H1 (cell line): Measurements from ENCODE around the gene RHOC. TPM values are rescaled to one million over a fixed set of nuclear protein-coding genes. Genes with fewer than 3 reads are reported as not detected.
"Not testable (repeated sequence)": the region's sequence is repeated elsewhere in the genome, so short reads cannot be mapped to it uniquely, and the experiment has no call there.

Experiments
- CTCF ChIA-PET: fragments of 300-600 bp; sonication (Branson Sonifier 250); formaldehyde crosslinking; loops from one replicate; lab custom pipeline; 2021; ENCODE audit not compliant: partially characterized antibody; lab: Charles Lee
- POLR2A ChIA-PET: fragments of 300-600 bp; sonication (Branson Sonifier 250); formaldehyde crosslinking; loops from one replicate; lab custom pipeline; 2021; ENCODE audit warnings: inconsistent platforms; ENCODE audit not compliant: partially characterized antibody; lab: Charles Lee
- DNase-seq, 2 experiments: peaks; one replicate each; pipeline versions ENCODE4 v3.0.0 to v3.0.0-alpha.2; 2010 to 2022; ENCODE audit warnings: low spot score in 2 of 2, low read depth in 1 of 2, mixed read lengths in 1 of 2
- FAIRE-seq: peaks from 2 replicates; lab custom pipeline; 2011; peaks lifted over from hg19 to GRCh38; lab: Jason Lieb, UNC
- H2AFZ ChIP-seq: 2 replicates; pipeline ENCODE4 v1.8.1; 2012; ENCODE audit warnings: low read length, inconsistent platforms
- H2AK5ac ChIP-seq: 2 replicates; pipeline ENCODE4 v1.6.1; 2013; ENCODE audit warnings: low read depth, low read length
- H2BK120ac ChIP-seq: replicated peaks from 2 replicates; pipeline ENCODE3; 2013; ENCODE audit warnings: low read depth, low read length, inconsistent platforms
- H2BK12ac ChIP-seq: 2 replicates; pipeline ENCODE4 v1.6.1; 2013; ENCODE audit warnings: low read depth, low read length
- H2BK15ac ChIP-seq: 2 replicates; pipeline ENCODE4 v1.6.1; 2013; ENCODE audit warnings: low read length
- H2BK20ac ChIP-seq: 2 replicates; pipeline ENCODE4 v1.6.1; 2013; ENCODE audit warnings: low read length
- H2BK5ac ChIP-seq: 2 replicates; pipeline ENCODE4 v1.6.1; 2013; ENCODE audit warnings: low read depth, low read length
- H3K14ac ChIP-seq: 2 replicates; pipeline ENCODE4 v1.6.1; 2013; ENCODE audit warnings: inconsistent platforms; ENCODE audit not compliant: insufficient read length
- H3K18ac ChIP-seq: 2 replicates; pipeline ENCODE4 v1.6.1; 2013; ENCODE audit warnings: low read length; ENCODE audit errors: extremely low read depth
- H3K23ac ChIP-seq: 2 replicates; pipeline ENCODE4 v1.6.1; 2013; ENCODE audit warnings: inconsistent platforms; ENCODE audit not compliant: insufficient read length
- H3K23me2 ChIP-seq: 2 replicates; pipeline ENCODE4 v1.6.1; 2013; ENCODE audit warnings: low read depth, low read length
- H3K27ac ChIP-seq: 2 replicates; pipeline ENCODE4 v1.6.1; 2011; ENCODE audit warnings: low read depth, low read length, inconsistent platforms
- H3K27me3 ChIP-seq, 4 experiments: replicated peaks in 1 of 4; 1 replicate in 1 of 4; 2 replicates in 3 of 4; pipeline versions ENCODE4 v1.6.1 to v1.8.1; 2011 to 2013; ENCODE audit warnings: low read length in 3 of 4, mild to moderate bottlenecking in 3 of 4, inconsistent platforms in 2 of 4, mixed read lengths in 2 of 4, moderate library complexity in 1 of 4; ENCODE audit not compliant: control insufficient read depth in 3 of 4, insufficient read depth in 3 of 4; ENCODE audit errors: extremely low read depth in 1 of 4
- H3K36me3 ChIP-seq, 4 experiments: 2 replicates each; pipeline versions ENCODE4 v1.6.1 to v1.8.1; 2011 to 2013; ENCODE audit warnings: mild to moderate bottlenecking in 4 of 4, low read length in 3 of 4, moderate library complexity in 2 of 4, control low read depth in 1 of 4, inconsistent platforms in 1 of 4; ENCODE audit not compliant: insufficient read depth in 4 of 4, control insufficient read depth in 2 of 4
- H3K4ac ChIP-seq: replicated peaks from 2 replicates; pipeline ENCODE3; 2013; ENCODE audit warnings: low read length, low read depth, mixed read lengths, inconsistent platforms; ENCODE audit not compliant: insufficient read length
- H3K4me1 ChIP-seq, 4 experiments: replicated peaks in 1 of 4; 1 replicate in 1 of 4; 2 replicates in 3 of 4; pipeline versions ENCODE4 v1.6.1 to v1.8.1; 2011 to 2013; ENCODE audit warnings: low read length in 3 of 4, inconsistent platforms in 2 of 4, mixed read lengths in 1 of 4; ENCODE audit not compliant: insufficient read depth in 4 of 4, control insufficient read depth in 3 of 4
- H3K4me2 ChIP-seq, 2 experiments: 2 replicates each; pipeline versions ENCODE4 v1.6.1 to v1.8.1; 2011 to 2013; ENCODE audit warnings: low read depth in 2 of 2, low read length in 2 of 2, control low read depth in 1 of 2, inconsistent platforms in 1 of 2, mild to moderate bottlenecking in 1 of 2; ENCODE audit not compliant: insufficient read depth in 1 of 2
- H3K4me3 ChIP-seq, 4 experiments: fragments of 200-600, 300-600 bp in 1 of 4; sonication (generic), shearing (Covaris generic), sonication (Bioruptor Twin) in 1 of 4; 2 replicates each; pipeline versions ENCODE4 v1.5.1 to v1.8.1; 2011 to 2016; ENCODE audit warnings: low read length in 4 of 4, low read depth in 3 of 4, control low read depth in 2 of 4, inconsistent platforms in 2 of 4, mild to moderate bottlenecking in 2 of 4, mixed read lengths in 1 of 4, moderate library complexity in 1 of 4; ENCODE audit not compliant: insufficient read depth in 2 of 4; ENCODE audit errors: extremely low read depth in 1 of 4
- H3K56ac ChIP-seq: replicated peaks from 2 replicates; pipeline ENCODE3; 2013; ENCODE audit warnings: low read depth, mild to moderate bottlenecking, mixed read lengths, low read length, inconsistent platforms; ENCODE audit not compliant: insufficient read length
- H3K79me1 ChIP-seq: 2 replicates; pipeline ENCODE4 v1.6.1; 2013; ENCODE audit warnings: low read depth, low read length, control low read depth
- H3K79me2 ChIP-seq, 2 experiments: 2 replicates each; pipeline versions ENCODE4 v1.6.1 to v1.8.1; 2012 to 2013; ENCODE audit warnings: low read length in 2 of 2, mild to moderate bottlenecking in 2 of 2, inconsistent platforms in 1 of 2; ENCODE audit not compliant: insufficient read depth in 2 of 2, control insufficient read depth in 1 of 2
- H3K9ac ChIP-seq, 4 experiments: replicated peaks in 1 of 4; 1 replicate in 1 of 4; 2 replicates in 3 of 4; pipeline versions ENCODE4 v1.6.1 to v1.8.1; 2011 to 2013; ENCODE audit warnings: low read depth in 3 of 4, low read length in 3 of 4, control low read depth in 2 of 4, mild to moderate bottlenecking in 2 of 4, moderate library complexity in 2 of 4, inconsistent platforms in 1 of 4; ENCODE audit errors: extremely low read depth in 1 of 4
- H3K9me3 ChIP-seq, 2 experiments: 2 replicates each; pipeline versions ENCODE4 v1.6.1 to v1.8.1; 2012 to 2013; ENCODE audit warnings: mild to moderate bottlenecking in 2 of 2, moderate library complexity in 2 of 2, control low read depth in 1 of 2, inconsistent platforms in 1 of 2, low read depth in 1 of 2, low read length in 1 of 2, mixed read lengths in 1 of 2; ENCODE audit not compliant: insufficient read depth in 2 of 2
- H4K20me1 ChIP-seq, 2 experiments: replicated peaks in 1 of 2; 2 replicates each; pipeline versions ENCODE3 to v1.8.1; 2011 to 2013; ENCODE audit warnings: inconsistent platforms in 2 of 2, low read length in 2 of 2, mild to moderate bottlenecking in 1 of 2; ENCODE audit not compliant: insufficient read depth in 2 of 2, control insufficient read depth in 1 of 2
- H4K5ac ChIP-seq: 2 replicates; pipeline ENCODE4 v1.6.1; 2013; ENCODE audit warnings: low read length, low read depth, mixed read lengths, inconsistent platforms; ENCODE audit not compliant: insufficient read length
- H4K8ac ChIP-seq: 2 replicates; pipeline ENCODE4 v1.8.0; 2013; ENCODE audit warnings: mild to moderate bottlenecking, moderate library complexity, low read length, inconsistent platforms; ENCODE audit not compliant: insufficient read depth; ENCODE audit errors: extremely low read depth
- H4K91ac ChIP-seq: replicated peaks from 2 replicates; pipeline ENCODE3; 2013; ENCODE audit warnings: low read length, mixed read lengths, inconsistent platforms; ENCODE audit not compliant: insufficient read length
- BACH1 ChIP-seq: IDR thresholded peaks from 2 replicates; pipeline ENCODE4 v1.6.1; 2012; ENCODE audit warnings: low read length, improper control_type of control experiment
- CTBP2 ChIP-seq: IDR thresholded peaks from 2 replicates; pipeline ENCODE4 v1.7.0; 2011; ENCODE audit warnings: borderline replicate concordance, mild to moderate bottlenecking, moderate library complexity, mixed read lengths, low read length; ENCODE audit not compliant: insufficient read depth, insufficient read length
- MAFK ChIP-seq: IDR thresholded peaks from 2 replicates; pipeline ENCODE4 v1.6.1; 2012; ENCODE audit warnings: low read depth, mild to moderate bottlenecking, improper control_type of control experiment, low read length
- MAX ChIP-seq: IDR thresholded peaks from 2 replicates; pipeline ENCODE4 v1.6.1; 2012; ENCODE audit warnings: inconsistent platforms
- SIN3A ChIP-seq, 2 experiments: IDR thresholded peaks in 1 of 2; conservative IDR thresholded peaks in 1 of 2; 2 replicates each; pipeline ENCODE4 v1.6.1; 2011 to 2012; ENCODE audit warnings: low read length in 2 of 2, improper control_type of control experiment in 1 of 2, low read depth in 1 of 2, mild to moderate bottlenecking in 1 of 2
- SP2 ChIP-seq: IDR thresholded peaks from 2 replicates; pipeline ENCODE4 v1.6.1; 2012; ENCODE audit warnings: mild to moderate bottlenecking, low read length, inconsistent platforms
- SUZ12 ChIP-seq: fragments of 200-600 bp; sonication (generic); IDR thresholded peaks from 2 replicates; pipeline ENCODE4 v1.6.1; 2012; ENCODE audit warnings: mild to moderate bottlenecking, inconsistent platforms, low read length, moderate library complexity, mixed read lengths
- WGBS, 2 experiments: shearing (Covaris generic) in 1 of 2; methylation state at CpG; one replicate each; pipeline versions ENCODE4 v1.1.6 to v1.1.7; 2013 to 2015; ENCODE audit warnings: low lambda C conversion rate in 2 of 2, mixed read lengths in 2 of 2, inconsistent platforms in 1 of 2, low coverage in 1 of 2, missing lambda C conversion rate in 1 of 2; ENCODE audit not compliant: insufficient replicate concordance in 2 of 2, insufficient coverage in 1 of 2, insufficient read length in 1 of 2; ENCODE audit errors: extremely low coverage in 1 of 2, missing lambda C conversion rate in 1 of 2; 5-methylcytosine and 5-hydroxymethylcytosine counted together
- polyA plus RNA-seq, 7 experiments: library from polyadenylated mRNA; depleted of rRNA in 3 of 7; stranded (reverse) in 5 of 7; unstranded in 2 of 7; fragments of >200 nt in 5 of 7; fragments of 200-250 nt in 2 of 7; gene quantifications; 1 replicate in 5 of 7; 2 replicates in 1 of 7; 4 replicates in 1 of 7; pipeline versions ENCODE4 v1.2.1 to v1.2.3, GENCODE V29; 2011 to 2013; ENCODE audit warnings: missing spikeins in 2 of 7, mixed read lengths in 2 of 7
- total RNA-seq: library from RNA; stranded (reverse); fragmentation: NEBNext Ultra II Directional; extraction: Animal tissue kit (Norgen Biotek cat#: 25700); gene quantifications from 2 replicates; pipeline ENCODE4 v1.2.1, GENCODE V29; 2021

Gene RHOC
- total and polyA plus RNA-seq, 2 of the 8 experiments (the other 6 are each of a cell fraction or from before 2014, with no cell fraction given): 53.6 to 97.5 TPM

- TF ChIP-seq CTBP2 (no peak), SIN3A (conservative IDR thresholded peaks at IDR 0.05 in 1 of 2, IDR thresholded peaks at IDR 0.05 in 1 of 2; ENCODE audit: low read depth in 1 of 2, low read length in 2 of 2) (no peak), MAX (no peak), SP2 (no peak), BACH1 (no peak), MAFK (no peak), SUZ12 (no peak)
Measured at GRCh38 chr1:112729909-112730308, 23.0 kb upstream of the RHOC start (continued).

GRCh38 chr1:112729011-112729410 lies 22.1 kb upstream of the RHOC start:
- H3K79me2 ChIP-seq, H3K9me3 ChIP-seq, H2BK15ac ChIP-seq, H2AFZ ChIP-seq, H3K36me3 ChIP-seq, H2BK20ac ChIP-seq, H3K4ac ChIP-seq, H3K18ac ChIP-seq, H2BK5ac ChIP-seq, FAIRE-seq, H3K9ac ChIP-seq, H3K14ac ChIP-seq, H3K23ac ChIP-seq, H4K8ac ChIP-seq, POLR2A ChIA-PET, H4K91ac ChIP-seq, H3K4me1 ChIP-seq, H4K20me1 ChIP-seq, H3K4me3 ChIP-seq, H3K79me1 ChIP-seq, H3K27me3 ChIP-seq, H2BK120ac ChIP-seq, H2AK5ac ChIP-seq, H3K27ac ChIP-seq, H3K56ac ChIP-seq, H4K5ac ChIP-seq, DNase-seq, H3K4me2 ChIP-seq, H2BK12ac ChIP-seq, H3K23me2 ChIP-seq: not testable (repeated sequence)
- 83% methylated on average over 3 of the region's 3 CpGs; no CpG with 5 or more reads in 1 of the 2 experiments for WGBS, 2 experiments
- CTCF ChIA-PET: interaction anchor here (1.5 to 2.6 kb wide), 2 partner anchors 8 to 72 kb away, joined by 4 to 21 read pairs; a partner anchor contains a TSS
